H54 (cell line): ENCODE measurements around the gene RYR3.

Experiments
- DNase-seq: peaks from one replicate; pipeline ENCODE4 v3.0.0; 2011; ENCODE audit warnings: low spot score, mixed read lengths; ENCODE audit not compliant: insufficient read length
- FAIRE-seq: peaks from 3 replicates; lab custom pipeline; 2011; peaks lifted over from hg19 to GRCh38; lab: Jason Lieb, UNC
- POLR2A ChIP-seq: IDR thresholded peaks from 2 replicates; pipeline ENCODE4 v1.6.1; 2011; ENCODE audit warnings: low read depth, mild to moderate bottlenecking, low read length

Gene RYR3

DNA sequence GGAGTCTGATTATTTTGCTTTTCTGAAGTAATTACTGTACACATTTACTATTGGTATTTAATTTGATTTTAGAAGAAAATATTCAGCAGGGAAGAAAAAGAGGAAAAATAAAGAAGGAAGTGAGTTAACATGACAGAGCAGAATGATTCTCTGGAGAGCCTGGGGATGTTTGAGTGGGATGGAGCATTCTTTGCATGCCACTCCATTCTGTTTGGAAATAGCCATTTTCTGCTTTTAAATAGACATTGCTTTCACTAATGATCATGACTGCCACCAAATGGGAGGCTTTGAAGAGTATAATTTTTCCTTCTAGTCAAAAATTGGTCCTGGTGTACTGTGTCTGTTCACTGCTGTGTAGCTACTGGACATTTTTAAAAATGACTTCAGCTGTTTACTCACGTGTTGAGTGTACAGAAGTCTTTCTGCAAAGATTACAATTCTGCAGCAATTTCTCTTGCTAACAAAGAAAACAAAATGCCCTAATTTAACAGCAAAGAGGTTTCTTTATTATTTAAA lies 196.1 kb downstream of the RYR3 start:
- FAIRE-seq = no peak
- no peak for DNase-seq

DNA sequence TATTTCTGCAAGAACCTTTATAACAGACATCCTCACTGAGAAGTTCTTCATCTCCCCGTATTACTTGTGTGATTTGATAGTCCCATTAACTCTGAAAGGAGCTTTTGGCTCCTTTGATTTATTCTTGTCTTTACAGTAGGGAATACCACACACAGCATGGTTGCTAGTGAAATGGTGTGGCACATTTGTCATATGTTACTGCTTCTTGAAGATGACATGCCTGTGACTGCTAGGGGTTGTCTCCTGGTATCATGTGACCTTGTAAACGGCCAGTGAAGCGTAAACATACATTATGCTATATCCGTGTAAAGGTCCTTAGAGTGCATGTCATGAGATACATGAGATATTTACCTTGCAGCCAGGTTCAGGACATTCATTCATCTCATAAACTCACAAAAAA lies 197.9 kb downstream of the RYR3 start:
- TF ChIP-seq POLR2A = no peak
- FAIRE-seq = no peak
- DNase-seq = no peak

More for the DNA sequence above, 196.1 kb downstream of the RYR3 start:
- TF ChIP-seq POLR2A = no peak

DNA sequence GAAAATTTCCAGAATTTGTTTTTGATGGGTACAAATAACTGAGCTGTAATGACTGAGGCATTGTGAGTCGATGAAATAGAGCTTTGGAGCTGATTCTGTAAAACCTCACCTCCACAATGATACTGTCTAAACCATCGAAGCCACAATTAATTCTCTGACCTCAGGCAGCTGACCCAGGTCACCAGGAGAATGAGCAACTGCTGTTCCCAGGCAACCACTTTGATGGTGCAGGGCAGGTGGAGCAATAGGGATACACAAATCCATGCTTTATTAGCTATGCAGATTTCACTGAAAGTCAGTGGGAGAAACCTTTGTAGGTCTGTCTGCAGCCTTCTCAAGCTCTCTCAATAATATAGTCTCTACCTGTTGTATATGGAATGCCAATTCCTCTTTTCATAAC lies 204.4 kb downstream of the RYR3 start:
- FAIRE-seq (no peak), DNase-seq (no peak)
- no peak for TF ChIP-seq POLR2A

DNA sequence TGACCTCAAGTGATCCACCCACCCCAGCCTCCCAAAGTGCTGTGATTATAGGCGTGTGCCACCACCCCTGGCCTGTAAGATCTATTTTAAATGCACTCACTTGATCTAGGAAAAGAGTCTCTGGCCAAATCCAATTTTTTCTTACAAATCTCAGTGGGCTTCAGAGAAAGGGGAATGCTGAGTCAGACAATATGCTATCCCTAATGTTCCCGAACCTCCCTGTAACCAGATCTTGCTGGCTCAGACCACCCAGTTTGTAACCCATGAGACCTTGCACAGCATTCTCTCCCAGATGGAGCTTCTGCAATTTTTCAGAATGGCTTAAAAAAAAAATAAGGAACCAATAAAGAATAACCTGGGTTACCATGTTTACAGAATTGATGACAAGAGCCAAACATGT lies 205.8 kb downstream of the RYR3 start:
- DNase-seq (no peak), FAIRE-seq (no peak)
- no peak for TF ChIP-seq POLR2A

DNA sequence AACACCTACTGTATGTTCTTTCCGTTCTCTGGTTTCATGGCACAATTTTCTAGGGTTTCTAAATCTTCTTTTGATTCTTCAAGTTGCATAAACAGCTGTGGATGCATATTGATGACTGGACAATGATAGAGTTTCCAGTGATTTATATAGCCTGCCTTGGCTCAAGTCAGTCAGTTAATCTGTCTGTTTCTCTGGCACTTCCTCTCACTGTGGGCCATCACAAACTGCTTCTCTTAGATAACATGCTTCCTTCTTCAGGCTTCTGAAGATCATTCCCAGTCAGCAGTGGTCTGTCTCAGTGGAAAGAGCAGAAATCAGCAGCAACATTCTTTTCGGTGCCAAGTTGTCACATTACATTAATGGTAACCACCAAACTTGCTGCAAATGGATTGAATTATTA lies 207.2 kb downstream of the RYR3 start:
- FAIRE-seq (no peak), DNase-seq (no peak)
- no peak for TF ChIP-seq POLR2A

DNA sequence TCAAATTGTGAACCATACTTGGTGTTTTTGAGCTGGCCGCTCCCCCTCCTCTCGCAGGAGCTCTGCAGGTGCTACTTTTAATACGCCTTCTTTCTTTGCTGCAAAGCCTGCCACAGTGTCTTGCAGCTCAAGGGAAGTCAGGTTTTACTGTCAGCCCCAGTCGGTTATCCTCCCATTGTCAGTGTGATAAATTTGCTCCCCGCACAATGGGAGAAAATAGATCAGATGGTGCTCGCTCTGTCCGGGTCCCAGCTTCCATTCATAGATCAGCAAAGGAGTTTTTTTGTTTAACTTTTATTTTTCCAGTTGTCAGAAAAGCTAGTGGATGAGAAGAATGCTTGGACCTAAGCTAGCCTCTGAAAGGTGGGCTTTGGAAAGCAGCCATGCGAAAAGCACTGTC lies 207.7 kb downstream of the RYR3 start:
- no peak for TF ChIP-seq POLR2A
- FAIRE-seq (no peak), DNase-seq (no peak)

DNA sequence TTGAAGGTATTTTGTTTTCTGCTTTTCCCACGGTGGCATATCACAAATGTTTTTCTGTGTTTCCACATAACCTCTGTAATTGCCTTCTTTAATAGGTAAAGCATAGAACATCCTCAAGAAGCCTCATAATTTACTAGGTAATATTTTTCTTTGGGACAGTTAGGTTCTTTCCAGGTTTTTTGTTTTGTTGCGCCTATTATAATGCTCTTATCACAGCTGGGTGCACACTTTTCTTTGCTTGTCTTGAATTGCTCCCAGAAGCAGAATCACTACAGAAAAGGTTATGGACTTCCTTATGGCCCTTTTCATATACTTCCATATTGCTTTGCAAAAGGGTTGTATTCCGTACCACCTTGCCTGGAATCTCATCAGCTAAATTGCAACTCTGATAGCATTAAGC lies 213.5 kb downstream of the RYR3 start:
- TF ChIP-seq POLR2A = no peak
- no peak for FAIRE-seq
- DNase-seq = no peak

DNA sequence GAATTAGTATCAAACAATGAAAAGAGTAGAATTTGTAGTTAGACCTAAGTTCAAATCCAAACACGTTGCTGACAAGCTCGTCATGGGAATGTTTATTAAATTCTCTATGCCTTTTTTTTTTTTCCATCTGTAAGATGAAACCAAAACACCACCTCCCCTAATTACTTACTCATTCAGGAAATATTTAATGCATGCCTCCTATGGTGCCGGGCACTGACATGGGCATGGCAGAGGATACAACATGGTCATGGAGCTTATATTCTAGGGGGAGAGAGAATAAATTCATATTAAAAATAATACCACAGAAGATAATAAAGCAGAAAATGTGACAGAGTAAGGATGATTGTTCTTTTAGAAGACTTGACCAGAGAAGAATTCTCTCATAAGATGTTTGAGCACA lies 215.8 kb downstream of the RYR3 start:
- no peak for TF ChIP-seq POLR2A
- FAIRE-seq (no peak), DNase-seq (no peak)

DNA sequence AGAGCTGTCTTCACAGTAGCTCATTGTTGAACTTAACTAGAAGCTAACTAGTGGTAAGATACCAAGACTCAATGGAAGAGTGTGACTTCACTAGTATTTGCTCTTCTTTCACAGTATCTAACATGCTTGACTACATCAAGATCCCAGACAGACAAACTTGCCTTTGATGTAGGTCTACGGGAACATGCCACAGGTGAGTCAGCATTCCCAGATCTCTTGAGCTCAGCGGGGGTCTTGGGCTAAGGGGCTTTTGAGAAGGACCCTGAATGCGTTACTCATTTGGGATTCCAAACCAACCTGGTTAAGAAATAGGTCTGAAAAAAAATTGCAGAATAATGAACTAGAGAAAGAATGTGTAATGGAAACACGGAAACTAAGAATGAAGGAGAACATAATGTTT lies 222.4 kb downstream of the RYR3 start:
- no peak for FAIRE-seq
- DNase-seq = no peak
- TF ChIP-seq POLR2A = no peak

DNA sequence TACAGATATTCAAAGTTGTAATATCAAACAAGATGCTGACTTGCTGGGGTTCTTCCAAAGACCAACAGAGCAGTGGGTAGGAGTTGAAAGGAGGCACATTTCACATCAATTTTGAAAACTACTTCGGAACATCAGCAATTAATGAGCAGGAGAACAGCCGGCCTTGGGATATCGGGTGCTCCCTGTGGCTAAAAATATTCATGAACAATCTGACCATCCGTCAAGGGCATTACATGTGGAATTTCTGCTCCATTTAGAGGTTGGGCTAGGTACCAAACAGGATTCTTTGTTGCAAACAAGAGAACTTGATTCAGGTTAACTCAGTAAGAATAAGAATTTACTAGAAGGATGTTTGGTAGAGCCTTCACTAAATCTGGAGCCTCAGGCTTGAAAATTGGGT lies 223.9 kb downstream of the RYR3 start:
- no peak for DNase-seq
- no peak for FAIRE-seq
- TF ChIP-seq POLR2A = no peak

DNA sequence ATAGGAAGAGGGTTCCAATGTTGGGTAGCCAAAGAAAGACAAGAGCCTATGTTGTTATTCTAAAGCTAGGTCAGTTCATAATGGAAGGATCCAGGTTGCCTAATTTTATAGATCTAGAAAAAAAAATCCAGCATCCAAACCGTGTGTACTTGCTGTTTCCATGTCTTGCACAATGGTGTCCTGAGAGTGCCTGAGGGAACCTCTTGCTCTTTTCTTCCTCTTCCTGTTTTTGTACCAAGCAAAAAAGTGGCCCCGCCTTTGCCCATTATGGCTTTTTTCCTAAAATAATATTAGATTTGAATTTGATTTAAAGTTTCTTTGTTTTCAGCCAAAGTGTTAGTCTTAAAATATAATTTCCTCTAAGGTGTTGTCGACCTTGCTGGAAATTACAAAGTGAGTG lies 224.4 kb downstream of the RYR3 start:
- no peak for TF ChIP-seq POLR2A
- FAIRE-seq = no peak
- no peak for DNase-seq

DNA sequence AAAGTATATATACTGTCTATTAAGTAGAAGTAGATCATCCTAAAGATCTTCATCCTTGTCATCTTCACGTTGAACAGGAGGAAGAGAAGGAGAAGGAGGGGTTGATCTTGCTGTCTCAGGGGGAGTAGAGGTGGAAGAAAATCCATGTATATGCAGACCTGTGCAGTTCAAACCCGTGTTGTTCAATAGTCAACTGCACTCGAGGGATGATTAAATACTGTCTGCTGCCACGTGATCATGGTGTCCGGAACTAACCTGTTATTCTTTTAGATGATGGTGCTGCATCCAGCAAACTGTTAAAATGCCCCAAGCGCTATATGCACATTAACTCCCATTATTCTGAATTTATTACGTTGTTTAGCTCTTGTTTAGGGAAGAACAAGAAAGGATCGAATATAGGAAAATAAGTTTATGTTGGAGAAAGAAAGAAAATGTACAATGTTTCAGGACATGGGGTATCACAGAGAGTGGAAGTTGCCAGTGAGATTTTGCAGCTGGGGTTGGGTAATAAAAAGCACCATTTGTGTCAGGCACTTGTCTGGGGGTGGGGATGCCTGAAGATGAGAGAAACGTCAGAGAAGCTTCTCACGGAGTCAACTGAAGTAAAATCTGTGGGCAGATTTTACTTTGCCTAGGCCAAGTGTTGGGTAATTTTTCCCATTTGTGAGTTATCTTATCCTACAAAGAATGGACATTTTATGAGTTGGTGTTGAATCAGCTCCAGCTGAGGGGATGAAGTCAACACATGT lies 229.2 kb downstream of the RYR3 start:
- DNase-seq (no peak), FAIRE-seq (no peak)
- TF ChIP-seq POLR2A = no peak

DNA sequence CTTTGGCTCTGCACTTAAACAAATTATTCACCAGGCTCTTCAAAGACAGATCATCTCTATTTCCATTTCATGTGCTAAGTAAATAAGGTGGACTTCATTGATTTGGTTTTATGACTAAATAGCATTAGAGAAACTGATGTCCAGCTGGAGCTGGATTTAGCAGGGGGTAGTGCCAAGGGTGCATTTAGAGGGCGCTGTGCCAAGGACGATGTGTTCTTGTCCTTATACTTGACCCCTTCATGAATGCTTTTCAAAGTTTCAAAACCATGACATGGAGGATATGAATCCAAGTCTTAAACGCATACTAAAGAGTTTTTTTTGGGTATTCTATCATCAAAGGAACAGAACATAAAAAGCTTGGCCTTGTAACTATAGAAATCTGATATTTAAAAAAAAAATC lies 233.2 kb downstream of the RYR3 start:
- no peak for DNase-seq
- TF ChIP-seq POLR2A = no peak
- FAIRE-seq = no peak

DNA sequence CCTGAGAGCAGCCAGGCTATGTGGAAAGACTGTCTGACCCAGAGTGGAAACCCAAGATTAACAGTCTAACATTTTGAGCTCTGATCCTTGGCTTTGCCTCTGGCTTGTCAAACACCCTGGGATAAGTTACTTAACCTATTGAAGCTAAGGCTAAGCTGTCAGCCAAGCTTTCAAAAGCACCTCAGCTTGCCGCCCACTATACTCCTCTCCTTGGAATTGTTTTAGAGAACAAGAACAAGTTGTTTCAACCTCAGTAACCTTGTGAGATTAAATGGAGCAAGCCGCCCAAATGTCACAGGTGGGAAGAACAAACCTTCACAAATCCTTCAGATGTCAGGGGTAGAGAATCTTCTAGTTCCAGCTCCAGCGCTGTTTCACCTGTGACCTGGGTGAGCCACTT lies 235.1 kb downstream of the RYR3 start:
- no peak for TF ChIP-seq POLR2A
- no peak for FAIRE-seq
- DNase-seq = no peak

DNA sequence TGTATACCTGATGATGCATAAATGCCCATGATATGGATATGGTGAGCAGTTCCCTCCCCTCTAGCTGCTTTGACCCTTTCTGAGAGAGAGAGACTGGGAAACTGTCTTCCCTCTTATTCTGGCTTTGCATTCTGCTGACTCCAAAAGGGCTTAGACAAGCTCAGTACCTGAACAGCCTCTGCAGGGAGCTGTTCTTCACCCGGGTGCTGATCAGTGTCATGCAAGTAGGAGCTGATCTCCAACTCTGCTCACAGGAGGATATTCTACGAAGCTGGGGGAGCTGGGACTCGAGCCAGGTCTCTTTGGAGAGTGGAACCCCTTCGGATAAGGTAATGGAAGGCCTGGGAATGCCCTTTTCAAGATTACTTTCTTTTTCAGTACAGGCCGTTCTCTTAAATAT lies 237.1 kb downstream of the RYR3 start:
- TF ChIP-seq POLR2A = no peak
- FAIRE-seq = no peak
- no peak for DNase-seq

DNA sequence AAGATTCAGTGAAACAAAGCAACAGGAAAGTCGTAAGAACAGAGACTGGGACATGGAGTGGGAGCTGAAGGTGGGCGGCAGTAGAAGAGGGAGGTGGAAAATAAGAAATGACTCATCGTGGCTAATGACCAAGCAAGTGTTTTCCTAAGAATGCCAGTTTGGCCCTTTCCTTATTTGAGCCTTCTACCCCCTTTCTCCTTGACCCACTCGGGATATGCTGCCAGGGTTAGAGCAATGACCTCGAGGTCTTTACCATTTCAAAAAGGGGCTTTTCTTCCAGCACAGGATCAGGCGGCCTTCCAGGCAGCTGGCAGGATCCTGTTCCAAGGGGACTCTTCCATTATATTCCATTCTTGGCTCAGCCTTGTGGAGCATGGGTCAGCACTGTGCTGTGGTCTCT lies 241.1 kb downstream of the RYR3 start:
- no peak for TF ChIP-seq POLR2A
- FAIRE-seq (no peak), DNase-seq (no peak)
